HEK293 (cell line): ENCODE results near the gene ZNHIT1.

ENCODE experiments used
- BCL11A ChIP-seq: fragments of 450-650 bp; formaldehyde crosslinking; IDR thresholded peaks from 2 replicates; pipeline ENCODE4 v1.5.1; 2016; ENCODE audit warnings: low read depth, missing biosample characterization, missing genetic modification characterization
- KLF1 ChIP-seq: fragments of 450-650 bp; formaldehyde crosslinking; IDR thresholded peaks from 2 replicates; pipeline ENCODE4 v1.5.1; 2016; ENCODE audit warnings: missing biosample characterization, missing genetic modification characterization
- SCRT1 ChIP-seq: fragments of 450-650 bp; formaldehyde crosslinking; IDR thresholded peaks from 2 replicates; pipeline ENCODE4 v1.5.1; 2016; ENCODE audit warnings: missing biosample characterization, missing genetic modification characterization, borderline replicate concordance
- WT1 ChIP-seq: fragments of 450-650 bp; formaldehyde crosslinking; IDR thresholded peaks from 2 replicates; pipeline ENCODE4 v1.5.1; 2016; ENCODE audit warnings: missing biosample characterization, missing genetic modification characterization
- YY1 ChIP-seq: fragments of 450-650 bp; formaldehyde crosslinking; IDR thresholded peaks from 2 replicates; pipeline ENCODE4 v1.5.1; 2018; ENCODE audit warnings: missing biosample characterization, missing genetic modification characterization
- ZBTB48 ChIP-seq: fragments of 450-650 bp; formaldehyde crosslinking; IDR thresholded peaks from 2 replicates; pipeline ENCODE4 v1.5.1; 2016; ENCODE audit warnings: missing biosample characterization, missing genetic modification characterization
- ZBTB6 ChIP-seq: fragments of 450-650 bp; formaldehyde crosslinking; IDR thresholded peaks from 2 replicates; pipeline ENCODE4 v1.5.1; 2017; ENCODE audit warnings: missing biosample characterization, missing genetic modification characterization
- ZNF10 ChIP-seq: fragments of 450-650 bp; formaldehyde crosslinking; IDR thresholded peaks from 2 replicates; pipeline ENCODE4 v1.5.1; 2017; ENCODE audit warnings: missing biosample characterization, missing genetic modification characterization
- ZNF114 ChIP-seq: fragments of 450-650 bp; formaldehyde crosslinking; IDR thresholded peaks from 2 replicates; pipeline ENCODE4 v1.5.0; 2017; ENCODE audit warnings: missing biosample characterization, missing genetic modification characterization
- ZNF121 ChIP-seq: fragments of 450-650 bp; formaldehyde crosslinking; IDR thresholded peaks from 2 replicates; pipeline ENCODE4 v1.5.1; 2016; ENCODE audit warnings: missing biosample characterization, missing genetic modification characterization
- ZNF133 ChIP-seq: fragments of 450-650 bp; formaldehyde crosslinking; IDR thresholded peaks from 2 replicates; pipeline ENCODE4 v1.5.1; 2016; ENCODE audit warnings: missing biosample characterization, missing genetic modification characterization
- ZNF157 ChIP-seq: fragments of 450-650 bp; formaldehyde crosslinking; IDR thresholded peaks from 2 replicates; pipeline ENCODE4 v1.5.1; 2016; ENCODE audit warnings: missing biosample characterization, missing genetic modification characterization
- ZNF239 ChIP-seq: fragments of 450-650 bp; formaldehyde crosslinking; IDR thresholded peaks from 2 replicates; pipeline ENCODE4 v1.5.1; 2016; ENCODE audit warnings: missing biosample characterization, missing genetic modification characterization
- ZNF354C ChIP-seq: fragments of 450-650 bp; formaldehyde crosslinking; IDR thresholded peaks from 2 replicates; pipeline ENCODE4 v1.5.1; 2016; ENCODE audit warnings: missing biosample characterization, missing genetic modification characterization, low read depth, borderline replicate concordance
- ZNF404 ChIP-seq: fragments of 450-650 bp; formaldehyde crosslinking; IDR thresholded peaks from 2 replicates; pipeline ENCODE4 v1.5.1; 2017; ENCODE audit warnings: missing biosample characterization, missing genetic modification characterization
- ZNF558 ChIP-seq: fragments of 450-650 bp; formaldehyde crosslinking; IDR thresholded peaks from 2 replicates; pipeline ENCODE4 v1.5.1; 2016; ENCODE audit warnings: missing biosample characterization, missing genetic modification characterization
- ZNF561 ChIP-seq: fragments of 450-650 bp; IDR thresholded peaks from 2 replicates; pipeline ENCODE4 v1.5.1; 2018; ENCODE audit warnings: missing biosample characterization, missing genetic modification characterization, borderline replicate concordance
- ZNF677 ChIP-seq: fragments of 450-650 bp; IDR thresholded peaks from 2 replicates; pipeline ENCODE4 v1.5.0; 2018; ENCODE audit warnings: missing biosample characterization, mild to moderate bottlenecking, missing genetic modification characterization, moderate library complexity
- ZNF704 ChIP-seq: fragments of 450-650 bp; formaldehyde crosslinking; IDR thresholded peaks from 2 replicates; pipeline ENCODE4 v1.5.1; 2016; ENCODE audit warnings: missing biosample characterization, missing genetic modification characterization
- ZNF707 ChIP-seq: fragments of 450-650 bp; formaldehyde crosslinking; IDR thresholded peaks from 2 replicates; pipeline ENCODE4 v1.5.1; 2016; ENCODE audit warnings: missing biosample characterization, missing genetic modification characterization
- ZNF785 ChIP-seq: fragments of 450-650 bp; formaldehyde crosslinking; IDR thresholded peaks from 2 replicates; pipeline ENCODE4 v1.5.1; 2016; ENCODE audit warnings: missing biosample characterization, missing genetic modification characterization
- ZNF792 ChIP-seq: fragments of 450-650 bp; formaldehyde crosslinking; IDR thresholded peaks from 2 replicates; pipeline ENCODE4 v1.5.1; 2016; ENCODE audit warnings: missing biosample characterization, missing genetic modification characterization
- ZXDB ChIP-seq: fragments of 450-650 bp; formaldehyde crosslinking; IDR thresholded peaks from 2 replicates; pipeline ENCODE4 v1.5.1; 2016; ENCODE audit warnings: missing biosample characterization, missing genetic modification characterization
- TF ChIP-seq, protein P1 (sequence below): fragments of 450-650 bp; formaldehyde crosslinking; IDR thresholded peaks from 2 replicates; pipeline ENCODE4 v1.5.1; 2016; ENCODE audit warnings: missing biosample characterization, missing genetic modification characterization
- TF ChIP-seq, protein P2 (sequence below): fragments of 450-650 bp; formaldehyde crosslinking; IDR thresholded peaks from 2 replicates; pipeline ENCODE4 v1.5.1; 2016; ENCODE audit warnings: missing biosample characterization, missing genetic modification characterization
- TF ChIP-seq, protein P3 (sequence below): fragments of 450-650 bp; formaldehyde crosslinking; conservative IDR thresholded peaks from 2 replicates; pipeline ENCODE4 v1.5.1; 2016; ENCODE audit warnings: low read depth, missing biosample characterization, missing genetic modification characterization
- TF ChIP-seq, protein P4 (sequence below): fragments of 450-650 bp; formaldehyde crosslinking; IDR thresholded peaks from 2 replicates; pipeline ENCODE4 v1.5.1; 2016; ENCODE audit warnings: missing biosample characterization, missing genetic modification characterization

The ZNHIT1 gene

GRCh38 chr7:101244375-101245146 lies 26.6 kb downstream of the ZNHIT1 start, which contains the start of gene FIS1 (continued):
- TF ChIP-seq ZNF558 (tag by site-specific recombination) (no peak), ZBTB48 (tag by site-specific recombination) (no peak), ZNF704 (no peak), SCRT1 (tag by site-specific recombination) (no peak), ZNF677 (tag by site-specific recombination) (no peak), ZNF239 (tag by site-specific recombination) (no peak), WT1 (tag by site-specific recombination) (0 out of 2 replicates have a peak, but pooled peaks have one; percentile 13), ZNF354C (tag by site-specific recombination) (no peak), ZNF792 (tag by site-specific recombination) (no peak), ZNF114 (no peak), ZXDB (tag by site-specific recombination) (peak; percentile 99), ZNF10 (tag by site-specific recombination) (no peak; the same call in 1 of the 2 replicates), YY1 (peak; percentile 62; the same call in 1 of the 2 replicates), ZNF707 (tag by site-specific recombination) (no peak), ZNF133 (tag by site-specific recombination) (no peak), ZNF561 (tag by site-specific recombination) (peak; percentile 16; the same call in 1 of the 2 replicates), BCL11A (peak; percentile 80), KLF1 (tag by site-specific recombination) (peak; percentile 40; the same call in 1 of the 2 replicates), ZNF404 (tag by site-specific recombination) (no peak), ZNF785 (tag by site-specific recombination) (no peak), ZNF121 (tag by site-specific recombination) (no peak), ZNF157 (tag by site-specific recombination) (no peak), ZBTB6 (tag by site-specific recombination) (no peak)
- TF ChIP-seq, protein P1, sequence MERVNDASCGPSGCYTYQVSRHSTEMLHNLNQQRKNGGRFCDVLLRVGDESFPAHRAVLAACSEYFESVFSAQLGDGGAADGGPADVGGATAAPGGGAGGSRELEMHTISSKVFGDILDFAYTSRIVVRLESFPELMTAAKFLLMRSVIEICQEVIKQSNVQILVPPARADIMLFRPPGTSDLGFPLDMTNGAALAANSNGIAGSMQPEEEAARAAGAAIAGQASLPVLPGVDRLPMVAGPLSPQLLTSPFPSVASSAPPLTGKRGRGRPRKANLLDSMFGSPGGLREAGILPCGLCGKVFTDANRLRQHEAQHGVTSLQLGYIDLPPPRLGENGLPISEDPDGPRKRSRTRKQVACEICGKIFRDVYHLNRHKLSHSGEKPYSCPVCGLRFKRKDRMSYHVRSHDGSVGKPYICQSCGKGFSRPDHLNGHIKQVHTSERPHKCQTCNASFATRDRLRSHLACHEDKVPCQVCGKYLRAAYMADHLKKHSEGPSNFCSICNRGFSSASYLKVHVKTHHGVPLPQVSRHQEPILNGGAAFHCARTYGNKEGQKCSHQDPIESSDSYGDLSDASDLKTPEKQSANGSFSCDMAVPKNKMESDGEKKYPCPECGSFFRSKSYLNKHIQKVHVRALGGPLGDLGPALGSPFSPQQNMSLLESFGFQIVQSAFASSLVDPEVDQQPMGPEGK (tag by site-specific recombination), result peak; percentile 8
- TF ChIP-seq, protein P2, sequence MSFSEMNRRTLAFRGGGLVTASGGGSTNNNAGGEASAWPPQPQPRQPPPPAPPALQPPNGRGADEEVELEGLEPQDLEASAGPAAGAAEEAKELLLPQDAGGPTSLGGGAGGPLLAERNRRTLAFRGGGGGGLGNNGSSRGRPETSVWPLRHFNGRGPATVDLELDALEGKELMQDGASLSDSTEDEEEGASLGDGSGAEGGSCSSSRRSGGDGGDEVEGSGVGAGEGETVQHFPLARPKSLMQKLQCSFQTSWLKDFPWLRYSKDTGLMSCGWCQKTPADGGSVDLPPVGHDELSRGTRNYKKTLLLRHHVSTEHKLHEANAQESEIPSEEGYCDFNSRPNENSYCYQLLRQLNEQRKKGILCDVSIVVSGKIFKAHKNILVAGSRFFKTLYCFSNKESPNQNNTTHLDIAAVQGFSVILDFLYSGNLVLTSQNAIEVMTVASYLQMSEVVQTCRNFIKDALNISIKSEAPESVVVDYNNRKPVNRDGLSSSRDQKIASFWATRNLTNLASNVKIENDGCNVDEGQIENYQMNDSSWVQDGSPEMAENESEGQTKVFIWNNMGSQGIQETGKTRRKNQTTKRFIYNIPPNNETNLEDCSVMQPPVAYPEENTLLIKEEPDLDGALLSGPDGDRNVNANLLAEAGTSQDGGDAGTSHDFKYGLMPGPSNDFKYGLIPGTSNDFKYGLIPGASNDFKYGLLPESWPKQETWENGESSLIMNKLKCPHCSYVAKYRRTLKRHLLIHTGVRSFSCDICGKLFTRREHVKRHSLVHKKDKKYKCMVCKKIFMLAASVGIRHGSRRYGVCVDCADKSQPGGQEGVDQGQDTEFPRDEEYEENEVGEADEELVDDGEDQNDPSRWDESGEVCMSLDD, result 0 out of 2 replicates have a peak, but pooled peaks have one; percentile 18
- TF ChIP-seq, protein P3, sequence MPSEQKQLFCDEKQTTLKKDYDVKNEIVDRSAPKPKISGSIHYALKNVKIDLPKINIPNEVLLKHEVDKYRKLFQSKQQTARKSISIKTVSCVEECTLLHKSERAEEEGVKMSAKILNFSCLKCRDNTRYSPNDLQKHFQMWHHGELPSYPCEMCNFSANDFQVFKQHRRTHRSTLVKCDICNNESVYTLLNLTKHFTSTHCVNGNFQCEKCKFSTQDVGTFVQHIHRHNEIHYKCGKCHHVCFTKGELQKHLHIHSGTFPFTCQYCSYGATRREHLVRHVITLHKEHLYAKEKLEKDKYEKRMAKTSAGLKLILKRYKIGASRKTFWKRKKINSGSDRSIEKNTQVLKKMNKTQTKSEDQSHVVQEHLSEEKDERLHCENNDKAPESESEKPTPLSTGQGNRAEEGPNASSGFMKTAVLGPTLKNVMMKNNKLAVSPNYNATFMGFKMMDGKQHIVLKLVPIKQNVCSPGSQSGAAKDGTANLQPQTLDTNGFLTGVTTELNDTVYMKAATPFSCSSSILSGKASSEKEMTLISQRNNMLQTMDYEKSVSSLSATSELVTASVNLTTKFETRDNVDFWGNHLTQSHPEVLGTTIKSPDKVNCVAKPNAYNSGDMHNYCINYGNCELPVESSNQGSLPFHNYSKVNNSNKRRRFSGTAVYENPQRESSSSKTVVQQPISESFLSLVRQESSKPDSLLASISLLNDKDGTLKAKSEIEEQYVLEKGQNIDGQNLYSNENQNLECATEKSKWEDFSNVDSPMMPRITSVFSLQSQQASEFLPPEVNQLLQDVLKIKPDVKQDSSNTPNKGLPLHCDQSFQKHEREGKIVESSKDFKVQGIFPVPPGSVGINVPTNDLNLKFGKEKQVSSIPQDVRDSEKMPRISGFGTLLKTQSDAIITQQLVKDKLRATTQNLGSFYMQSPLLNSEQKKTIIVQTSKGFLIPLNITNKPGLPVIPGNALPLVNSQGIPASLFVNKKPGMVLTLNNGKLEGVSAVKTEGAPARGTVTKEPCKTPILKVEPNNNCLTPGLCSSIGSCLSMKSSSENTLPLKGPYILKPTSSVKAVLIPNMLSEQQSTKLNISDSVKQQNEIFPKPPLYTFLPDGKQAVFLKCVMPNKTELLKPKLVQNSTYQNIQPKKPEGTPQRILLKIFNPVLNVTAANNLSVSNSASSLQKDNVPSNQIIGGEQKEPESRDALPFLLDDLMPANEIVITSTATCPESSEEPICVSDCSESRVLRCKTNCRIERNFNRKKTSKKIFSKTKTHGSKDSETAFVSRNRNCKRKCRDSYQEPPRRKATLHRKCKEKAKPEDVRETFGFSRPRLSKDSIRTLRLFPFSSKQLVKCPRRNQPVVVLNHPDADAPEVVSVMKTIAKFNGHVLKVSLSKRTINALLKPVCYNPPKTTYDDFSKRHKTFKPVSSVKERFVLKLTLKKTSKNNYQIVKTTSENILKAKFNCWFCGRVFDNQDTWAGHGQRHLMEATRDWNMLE (tag by site-specific recombination), result peak; percentile 83
- TF ChIP-seq, protein P4, sequence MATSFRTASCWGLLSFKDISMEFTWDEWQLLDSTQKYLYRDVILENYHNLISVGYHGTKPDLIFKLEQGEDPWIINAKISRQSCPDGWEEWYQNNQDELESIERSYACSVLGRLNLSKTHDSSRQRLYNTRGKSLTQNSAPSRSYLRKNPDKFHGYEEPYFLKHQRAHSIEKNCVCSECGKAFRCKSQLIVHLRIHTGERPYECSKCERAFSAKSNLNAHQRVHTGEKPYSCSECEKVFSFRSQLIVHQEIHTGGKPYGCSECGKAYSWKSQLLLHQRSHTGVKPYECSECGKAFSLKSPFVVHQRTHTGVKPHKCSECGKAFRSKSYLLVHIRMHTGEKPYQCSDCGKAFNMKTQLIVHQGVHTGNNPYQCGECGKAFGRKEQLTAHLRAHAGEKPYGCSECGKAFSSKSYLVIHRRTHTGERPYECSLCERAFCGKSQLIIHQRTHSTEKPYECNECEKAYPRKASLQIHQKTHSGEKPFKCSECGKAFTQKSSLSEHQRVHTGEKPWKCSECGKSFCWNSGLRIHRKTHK (tag by site-specific recombination), result no peak
